SK-N-SH (cell line): ENCODE data around the gene SRRT.

ENCODE experiments used
- POLR2AphosphoS5 ChIP-seq: IDR thresholded peaks from 2 replicates; pipeline ENCODE4 v1.6.1; 2012; ENCODE audit warnings: low read depth, low read length
- TF ChIP-seq, protein P1 (sequence below): fragments of 200-600 bp; sonication (generic); IDR thresholded peaks from 2 replicates; pipeline ENCODE4 v1.6.1; 2017; ENCODE audit warnings: antibody characterized with exemption, mild to moderate bottlenecking, moderate library complexity

GRCh38 chr7:100897772-100898454, 23.0 kb downstream of the SRRT start:
- TF ChIP-seq POLR2AphosphoS5, result no peak
- TF ChIP-seq, protein P1, sequence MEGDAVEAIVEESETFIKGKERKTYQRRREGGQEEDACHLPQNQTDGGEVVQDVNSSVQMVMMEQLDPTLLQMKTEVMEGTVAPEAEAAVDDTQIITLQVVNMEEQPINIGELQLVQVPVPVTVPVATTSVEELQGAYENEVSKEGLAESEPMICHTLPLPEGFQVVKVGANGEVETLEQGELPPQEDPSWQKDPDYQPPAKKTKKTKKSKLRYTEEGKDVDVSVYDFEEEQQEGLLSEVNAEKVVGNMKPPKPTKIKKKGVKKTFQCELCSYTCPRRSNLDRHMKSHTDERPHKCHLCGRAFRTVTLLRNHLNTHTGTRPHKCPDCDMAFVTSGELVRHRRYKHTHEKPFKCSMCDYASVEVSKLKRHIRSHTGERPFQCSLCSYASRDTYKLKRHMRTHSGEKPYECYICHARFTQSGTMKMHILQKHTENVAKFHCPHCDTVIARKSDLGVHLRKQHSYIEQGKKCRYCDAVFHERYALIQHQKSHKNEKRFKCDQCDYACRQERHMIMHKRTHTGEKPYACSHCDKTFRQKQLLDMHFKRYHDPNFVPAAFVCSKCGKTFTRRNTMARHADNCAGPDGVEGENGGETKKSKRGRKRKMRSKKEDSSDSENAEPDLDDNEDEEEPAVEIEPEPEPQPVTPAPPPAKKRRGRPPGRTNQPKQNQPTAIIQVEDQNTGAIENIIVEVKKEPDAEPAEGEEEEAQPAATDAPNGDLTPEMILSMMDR, result no peak
